ENCODE results near the gene OR10J1.

OR10J1 gene

GRCh38 chr1:159430985-159431384 lies 8.5 kb upstream of the OR10J1 start:
- no peak overlapping the region for H3K4me3 ChIP-seq (ENCODE audit: low read depth, low read length)
- ChIA-PET CTCF (no interaction called here), POLR2A (no interaction called here)
- TF ChIP-seq CTCF (IDR thresholded peaks at IDR 0.05; ENCODE audit: insufficient read depth, low read length, missing control alignments): no peak
- no peak for DNase-seq (ENCODE audit: low read depth, low spot score)

- CTCF ChIA-PET: no interaction called here
- POLR2A ChIA-PET: no interaction called here
- no peak for TF ChIP-seq CTCF (IDR thresholded peaks at IDR 0.05; ENCODE audit: insufficient read depth, low read length, missing control alignments)
- no peak within 1 kb of the TSS for H3K4me3 ChIP-seq (ENCODE audit: low read depth, low read length)
- DNase-seq (ENCODE audit: low read depth, low spot score): no peak
Observed at GRCh38 chr1:159431904-159432303, 7.6 kb upstream of the OR10J1 start, which contains the start of gene OR10J4. OR10J4 (plus strand) TSS chr1:159432204.

- no peak for DNase-seq (ENCODE audit: low read depth, low spot score)
- no peak for TF ChIP-seq CTCF (IDR thresholded peaks at IDR 0.05; ENCODE audit: insufficient read depth, low read length, missing control alignments)
- ChIA-PET POLR2A (no interaction called here), CTCF (no interaction called here)
- no peak overlapping the region for H3K4me3 ChIP-seq (ENCODE audit: low read depth, low read length)
Observed at GRCh38 chr1:159436469-159436868, 3.1 kb upstream of the OR10J1 start.

- ChIA-PET CTCF (no interaction called here), POLR2A (no interaction called here)
- no peak for TF ChIP-seq CTCF (IDR thresholded peaks at IDR 0.05; ENCODE audit: insufficient read depth, low read length, missing control alignments)
- no peak overlapping the region for H3K4me3 ChIP-seq (ENCODE audit: low read depth, low read length)
- no peak for DNase-seq (ENCODE audit: low read depth, low spot score)
Observed at GRCh38 chr1:159441360-159441759, 1.8 kb downstream of the OR10J1 start.

GRCh38 chr1:159442428-159442827 lies 2.9 kb downstream of the OR10J1 start:
- CTCF ChIA-PET: no interaction called here
- no peak overlapping the region for H3K4me3 ChIP-seq (ENCODE audit: low read depth, low read length)
- POLR2A ChIA-PET: no interaction called here
- TF ChIP-seq CTCF (IDR thresholded peaks at IDR 0.05; ENCODE audit: insufficient read depth, low read length, missing control alignments): no peak
- DNase-seq (ENCODE audit: low read depth, low spot score): no peak

GRCh38 chr1:159443066-159443750 lies 3.7 kb downstream of the OR10J1 start:
- TF ChIP-seq CTCF (IDR thresholded peaks at IDR 0.05; ENCODE audit: insufficient read depth, low read length, missing control alignments): no peak
- CTCF ChIA-PET: no interaction called here
- POLR2A ChIA-PET: no interaction called here
- no peak for DNase-seq (ENCODE audit: low read depth, low spot score)
- no peak overlapping the region for H3K4me3 ChIP-seq (ENCODE audit: low read depth, low read length)

Measured in AG04449 (cell line).